ENCODE data around the gene YY1.

DNA sequence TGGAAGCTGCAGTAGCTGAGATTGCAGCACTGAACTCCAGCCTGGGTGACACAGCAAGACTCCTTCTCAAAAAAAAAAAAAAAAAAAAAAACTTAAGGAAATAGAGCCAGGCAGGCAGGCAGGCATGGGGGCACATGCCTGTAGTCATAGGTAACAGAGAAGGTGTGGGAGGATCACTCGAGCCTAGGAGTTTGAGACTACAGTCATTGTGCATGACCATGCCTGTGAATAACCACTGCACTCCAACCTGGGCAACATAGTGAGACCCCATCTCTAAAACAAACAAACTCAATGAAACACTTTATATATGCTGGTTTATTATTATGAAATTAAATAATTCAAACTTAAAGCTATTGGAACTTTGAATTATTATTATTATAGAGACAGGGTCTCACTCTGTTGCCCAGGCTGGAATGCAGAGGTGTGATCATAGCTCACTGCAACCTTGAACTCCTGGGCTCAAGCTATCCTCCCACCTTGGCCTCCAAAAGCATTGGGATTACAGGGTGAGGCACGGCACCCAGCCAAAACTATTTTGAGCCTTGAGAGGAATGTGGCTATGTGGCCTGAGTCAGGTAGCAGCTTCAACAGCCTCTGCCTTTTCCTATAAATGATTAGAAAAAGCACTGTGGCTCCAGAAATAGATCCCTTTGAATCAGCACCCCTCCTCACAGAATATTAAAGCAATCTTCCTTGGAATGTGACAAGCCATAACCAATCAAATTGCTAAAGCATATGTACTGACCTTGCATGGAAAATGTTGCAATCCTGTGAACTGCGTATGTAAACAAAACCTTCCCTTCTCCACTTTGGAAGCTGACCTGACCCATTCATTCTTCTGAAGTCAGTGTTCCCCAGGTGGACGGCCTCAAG lies 34.7 kb upstream of the YY1 start:
- TF ChIP-seq EZH2 (IDR thresholded peaks at IDR 0.05) (no peak), POLR2AphosphoS5 (IDR thresholded peaks at IDR 0.05; ENCODE audit: borderline replicate concordance, low read depth, low read length) (no peak)

Measured in SK-N-MC (cell line).